Hepatocyte (in vitro differentiated cells): ENCODE measurements around the gene SELENOV.

Experiments used
- CTCF ChIP-seq: fragments of 200-600 bp; sonication (generic); IDR thresholded peaks from 2 replicates; pipeline ENCODE4 v1.5.1; 2016; ENCODE audit warnings: antibody characterized with exemption, mild to moderate bottlenecking; ENCODE audit not compliant: poor library complexity
- EZH2 ChIP-seq: fragments of 200-600 bp; sonication (generic); IDR thresholded peaks from 2 replicates; pipeline ENCODE4 v1.6.1; 2016; ENCODE audit warnings: antibody characterized with exemption, mild to moderate bottlenecking, borderline replicate concordance
- EZH2phosphoT487 ChIP-seq: fragments of 200-600 bp; sonication (generic); IDR thresholded peaks from one replicate; pipeline ENCODE4 v1.6.1; 2018; ENCODE audit warnings: antibody characterized with exemption, mild to moderate bottlenecking, low read depth, moderate library complexity; ENCODE audit not compliant: unreplicated experiment, severe bottlenecking

DNA sequence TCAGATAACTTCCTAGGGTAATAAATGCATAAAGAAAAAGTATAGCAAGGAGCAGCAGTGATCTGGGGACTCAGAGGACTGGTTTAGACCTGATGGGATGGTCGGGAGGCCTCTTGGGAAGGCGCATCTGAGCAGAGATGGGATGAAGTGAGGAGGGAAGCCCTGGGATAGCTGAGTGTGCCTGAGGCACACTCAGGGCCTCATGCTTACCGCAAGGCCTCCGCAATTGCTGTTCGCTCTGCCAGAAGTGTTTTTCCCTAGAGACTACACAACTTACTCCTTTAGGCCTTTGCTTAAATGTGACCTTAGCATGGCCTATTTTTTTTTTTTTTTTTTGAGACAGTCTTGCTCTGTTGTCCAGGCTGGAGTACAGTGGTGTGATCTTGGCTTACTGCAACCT lies 20.3 kb upstream of the SELENOV start:
- TF ChIP-seq CTCF (no peak), EZH2 (no peak), EZH2phosphoT487 (no peak)
